Measurements from ENCODE around the gene FAH.

FAH gene

DNA sequence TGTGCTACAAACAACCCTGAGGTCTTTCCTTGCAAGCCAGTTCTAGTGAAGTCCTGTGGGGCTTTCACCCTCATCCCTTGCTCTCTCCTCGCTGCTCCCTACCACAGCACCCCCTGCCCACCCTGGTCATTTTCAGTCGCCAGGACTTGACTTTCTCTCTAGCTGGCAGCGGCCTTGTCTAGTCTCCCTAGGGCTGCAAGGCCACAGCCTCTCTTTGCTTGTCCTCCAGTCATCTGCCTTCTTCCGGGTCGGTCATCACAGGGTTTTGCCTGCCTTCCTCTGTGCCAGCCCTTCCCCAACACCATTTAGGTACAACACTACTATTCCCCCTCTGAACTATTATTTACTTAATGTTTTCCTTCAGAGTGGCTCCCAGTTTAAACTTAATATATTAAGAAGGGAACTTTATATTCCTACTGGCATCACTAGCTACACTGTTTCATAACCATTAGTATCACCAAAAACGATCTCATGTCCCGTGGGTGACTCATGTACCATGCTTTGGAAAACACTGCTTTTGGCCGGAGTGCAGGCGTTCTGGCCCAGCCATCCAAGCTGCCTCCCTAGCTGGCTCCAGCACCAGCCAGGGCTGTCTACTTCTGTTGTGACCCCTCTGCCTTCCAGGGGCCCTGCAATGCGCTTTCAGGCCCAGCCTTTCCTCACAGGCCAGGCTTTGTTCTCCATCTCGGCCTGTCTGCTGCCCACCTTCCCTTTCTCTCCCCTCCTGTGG lies 21.4 kb downstream of the FAH start:
- DNase-seq, result no peak

DNA sequence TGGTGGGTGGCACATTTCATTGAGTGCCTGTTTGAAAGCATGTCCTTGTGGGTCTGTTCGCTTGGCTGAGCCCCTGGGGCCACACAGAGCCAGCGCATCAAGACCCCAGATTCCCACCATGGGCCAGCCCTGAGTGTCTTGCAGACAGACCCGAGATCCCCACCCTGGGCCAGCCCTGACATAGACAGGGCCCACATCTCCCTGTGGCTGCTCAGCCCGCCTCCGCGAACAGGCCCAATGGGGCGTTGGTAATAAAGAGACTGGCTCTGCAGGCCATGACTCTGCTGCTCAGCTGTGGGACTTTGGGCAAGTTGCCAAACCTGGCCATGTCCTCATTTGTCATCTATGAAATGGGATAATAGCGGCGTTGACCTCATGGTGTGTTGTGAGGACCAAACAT lies 22.6 kb downstream of the FAH start:
- no peak for DNase-seq

DNA sequence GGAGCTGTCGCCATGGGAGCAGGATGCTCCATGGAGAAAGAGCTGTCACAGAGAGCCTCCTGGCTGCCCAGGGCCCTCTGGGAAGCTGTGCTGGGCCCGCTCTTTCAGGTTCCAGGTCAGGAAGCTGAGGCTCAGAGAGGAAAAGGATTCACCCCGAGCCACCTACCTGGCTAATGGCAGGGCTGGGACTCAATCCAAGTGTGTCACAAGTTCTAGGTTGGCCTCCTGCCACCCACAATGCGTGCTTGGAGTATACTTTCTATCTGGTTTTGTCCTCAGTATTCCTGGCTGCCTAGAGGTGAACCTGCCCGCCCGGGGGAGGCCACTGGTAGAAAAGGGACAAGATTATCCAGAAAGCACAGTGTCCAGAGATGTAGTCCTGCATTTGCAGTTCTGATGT lies 23.6 kb downstream of the FAH start:
- no peak for DNase-seq

DNA sequence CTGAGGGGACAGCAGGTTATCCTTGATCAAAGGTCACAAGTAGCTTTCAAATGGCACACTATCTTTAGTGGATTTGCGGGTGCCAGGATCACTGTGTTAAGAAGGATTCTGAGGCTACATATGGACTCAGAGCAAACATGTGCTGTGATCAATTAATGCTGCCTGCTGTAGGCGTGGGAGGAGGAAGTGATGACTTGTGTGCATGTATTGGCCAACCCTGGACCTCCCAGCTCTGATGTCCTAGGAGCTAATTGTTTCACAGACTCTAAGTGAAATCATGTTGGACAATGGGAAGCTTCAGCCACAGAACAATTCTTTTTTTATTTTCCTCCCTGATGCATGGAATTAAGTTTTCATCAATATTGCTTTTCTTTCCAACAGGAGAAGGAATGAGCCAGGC lies 24.4 kb downstream of the FAH start:
- no peak for DNase-seq

DNA sequence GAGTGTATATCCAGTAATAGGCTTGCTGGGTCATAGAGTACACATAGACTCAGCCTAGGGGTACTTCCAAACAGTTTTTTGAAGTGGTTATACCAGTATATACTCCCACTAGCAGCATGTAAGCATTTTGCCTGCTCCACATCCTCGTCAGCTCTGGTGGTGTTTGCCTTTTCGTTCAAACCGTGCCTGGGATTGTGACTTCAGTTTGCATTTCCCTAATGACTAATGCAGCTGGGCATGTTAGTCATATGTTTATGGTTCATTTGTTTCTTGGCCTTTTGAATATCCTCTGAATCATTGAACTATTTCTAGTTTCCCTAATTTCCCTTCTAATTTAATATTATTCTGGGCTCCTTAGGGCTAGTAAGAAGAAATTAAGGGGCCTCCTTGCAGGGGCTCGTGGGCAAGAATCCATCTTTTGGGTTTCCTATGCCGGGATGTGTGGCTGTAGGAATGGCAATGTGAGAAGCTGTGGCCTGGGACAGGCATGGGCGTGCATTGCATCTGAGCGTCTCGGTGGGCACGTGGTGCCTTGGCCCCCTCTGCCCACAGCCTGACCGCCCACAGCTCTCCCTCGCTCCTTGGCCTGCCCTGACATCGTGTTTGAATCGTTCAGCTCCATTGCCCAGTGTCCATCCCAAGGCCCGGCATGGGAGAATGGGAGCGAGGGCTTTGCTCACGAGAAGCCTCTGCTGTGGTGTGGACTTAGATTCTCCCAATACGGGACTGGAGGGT lies 26.4 kb downstream of the FAH start:
- DNase-seq, result no peak

DNA sequence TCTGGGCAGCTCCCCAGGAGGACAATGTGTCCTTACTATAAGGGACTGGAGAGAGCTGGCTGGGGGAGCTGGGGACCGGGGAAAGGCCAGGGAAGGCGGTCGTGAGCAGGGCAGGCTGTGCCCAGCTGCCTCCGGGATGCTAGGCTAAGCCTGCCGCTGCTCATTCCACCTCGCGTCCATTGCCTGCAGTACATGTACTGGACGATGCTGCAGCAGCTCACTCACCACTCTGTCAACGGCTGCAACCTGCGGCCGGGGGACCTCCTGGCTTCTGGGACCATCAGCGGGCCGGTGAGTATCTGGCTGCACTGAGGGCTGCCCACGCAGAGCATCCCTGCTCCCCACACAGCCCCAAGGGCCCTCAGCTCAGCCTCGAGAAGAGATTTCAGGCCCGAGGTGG lies 27.1 kb downstream of the FAH start:
- no peak for DNase-seq

DNA sequence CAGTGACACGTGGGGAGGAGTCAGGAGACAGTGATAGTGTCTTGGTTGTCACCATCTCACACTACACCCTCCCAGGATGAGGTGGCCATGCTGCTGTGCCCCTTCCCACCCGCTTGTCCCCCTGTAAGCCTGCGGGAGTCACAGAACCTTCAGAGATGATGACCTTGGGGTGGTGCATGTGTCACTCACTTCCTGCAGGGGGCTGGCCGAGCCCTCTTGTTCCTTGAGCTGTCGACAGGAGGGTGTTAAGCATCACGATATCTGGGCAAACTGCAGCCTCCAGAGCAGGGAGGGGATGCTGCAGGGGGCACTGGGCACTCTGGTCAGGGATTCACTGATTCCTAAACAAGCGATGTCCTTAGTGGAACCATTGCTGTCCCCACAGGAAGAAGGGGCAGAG lies 27.7 kb downstream of the FAH start:
- DNase-seq, result no peak

DNA sequence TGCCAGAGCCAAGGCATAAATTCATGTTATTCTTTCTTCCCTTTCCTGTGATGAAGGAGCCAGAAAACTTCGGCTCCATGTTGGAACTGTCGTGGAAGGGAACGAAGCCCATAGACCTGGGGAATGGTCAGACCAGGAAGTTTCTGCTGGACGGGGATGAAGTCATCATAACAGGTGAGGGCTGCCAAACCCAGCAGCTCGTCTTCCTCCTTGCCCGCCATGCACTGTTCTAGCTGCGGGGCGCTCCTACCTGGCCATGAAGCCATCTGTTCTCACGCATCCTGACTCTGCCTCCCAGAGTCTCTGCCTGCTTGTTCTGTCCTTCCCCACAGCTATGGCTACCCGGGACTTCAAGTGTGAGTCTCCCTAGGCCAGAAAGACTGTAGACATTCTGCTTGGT lies 28.2 kb downstream of the FAH start:
- no peak for DNase-seq

DNA sequence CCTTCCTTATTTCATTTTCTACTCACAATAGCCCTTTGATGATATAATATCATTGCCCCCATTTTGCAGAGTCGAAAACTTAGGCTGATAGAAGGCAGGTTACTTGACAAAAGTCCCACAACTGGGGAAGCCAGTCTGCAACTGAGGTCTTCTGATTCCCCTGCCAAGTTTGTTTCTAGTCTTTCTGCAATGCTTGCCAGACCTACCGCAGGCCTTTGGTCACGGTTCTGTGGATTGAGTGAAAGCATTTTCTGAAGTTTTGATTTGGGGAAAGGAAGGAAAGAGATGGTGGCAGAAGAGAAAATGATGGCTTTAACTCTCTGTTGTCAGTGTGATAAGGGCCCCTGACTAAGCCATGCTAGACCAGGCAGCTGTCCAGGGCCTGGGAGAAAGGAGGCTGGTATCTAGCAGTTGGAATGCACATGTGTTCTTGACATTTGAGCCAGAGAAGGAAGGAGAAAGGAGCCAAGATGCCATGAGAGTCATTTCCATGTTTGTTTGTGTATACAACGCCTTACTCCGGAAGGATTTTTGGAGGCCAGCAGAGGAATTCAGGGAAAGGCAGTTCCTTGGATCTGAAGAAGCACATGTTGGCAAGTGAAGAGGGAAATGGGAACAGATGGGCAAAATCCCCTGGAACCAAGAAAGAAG lies 29.9 kb downstream of the FAH start:
- DNase-seq, result no peak

DNA sequence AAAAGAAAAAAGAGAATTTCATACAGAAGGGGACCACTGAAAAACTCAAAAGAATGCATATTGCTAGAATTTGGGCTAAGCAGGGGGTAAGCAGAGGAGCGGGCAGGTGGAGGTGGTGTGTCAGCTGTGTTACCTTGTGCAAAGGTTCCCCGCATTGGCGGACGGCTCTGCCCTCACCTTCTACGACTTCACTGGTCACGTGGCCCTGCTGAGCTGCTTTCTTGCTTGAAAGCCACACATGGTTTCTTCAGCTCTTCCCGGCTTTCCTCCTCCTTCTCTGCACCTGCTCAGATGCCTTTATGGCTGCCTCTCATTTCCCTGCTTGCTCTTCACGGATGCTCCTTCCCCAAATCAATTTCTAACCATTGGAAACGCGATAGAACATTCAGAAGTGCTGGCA lies 30.5 kb downstream of the FAH start:
- DNase-seq, result no peak

DNA sequence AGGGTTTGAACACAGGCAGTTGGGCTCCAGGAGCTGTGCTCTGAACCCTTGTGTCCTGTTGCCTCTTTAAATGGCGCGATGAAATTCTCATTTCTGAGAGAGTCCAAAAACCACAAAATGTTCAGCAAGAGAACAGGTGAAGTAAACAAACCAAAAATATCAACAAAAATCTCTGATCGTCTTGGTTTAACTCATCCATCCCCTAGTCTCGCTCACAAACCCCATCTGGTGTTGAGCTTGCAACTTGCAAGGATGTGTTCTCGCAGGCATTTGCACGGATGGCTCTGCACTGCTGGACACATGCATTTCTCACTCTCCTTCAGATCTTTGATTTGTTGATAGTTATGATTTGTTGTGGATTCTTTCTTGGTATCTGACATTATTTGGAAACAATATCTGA lies 31.1 kb downstream of the FAH start:
- no peak for DNase-seq

DNA sequence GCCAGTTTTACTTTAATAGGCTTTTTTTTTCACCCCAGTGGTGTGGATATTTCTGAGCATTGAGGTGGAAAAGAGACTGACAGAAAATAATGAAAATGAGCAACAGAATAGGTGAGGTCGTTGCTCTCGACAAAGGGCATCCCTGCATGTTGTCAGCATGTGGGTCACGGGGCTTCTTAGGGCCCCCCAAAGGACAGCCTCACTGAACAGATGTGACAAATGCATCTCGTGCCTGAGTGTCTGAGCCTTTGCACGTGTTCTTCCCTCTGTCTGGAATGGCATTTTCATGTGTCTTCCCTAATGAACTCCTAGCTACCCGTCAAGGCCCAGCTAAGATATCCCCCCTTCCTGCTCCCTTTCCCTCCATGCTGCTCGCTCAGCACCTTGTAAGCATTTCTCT lies 31.8 kb downstream of the FAH start:
- no peak for DNase-seq

DNA sequence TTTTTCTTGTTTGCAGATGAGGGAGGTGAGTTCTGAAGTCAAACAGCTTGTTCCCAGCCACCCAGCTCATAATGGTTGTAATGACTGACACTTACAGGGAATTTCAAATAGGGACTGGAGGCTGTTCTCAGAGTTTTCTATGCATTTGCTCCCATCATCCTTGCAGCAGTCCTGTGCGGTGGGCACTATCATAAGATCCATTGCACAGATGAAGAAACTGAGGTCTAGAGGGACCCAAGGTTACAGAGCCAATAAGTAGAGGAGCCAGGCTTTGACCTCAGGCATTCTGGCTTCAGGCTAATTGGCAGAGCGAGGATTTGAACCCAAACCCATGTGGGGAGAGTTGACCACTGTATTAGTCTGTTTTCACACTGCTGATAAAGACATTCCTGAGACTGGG lies 32.4 kb downstream of the FAH start:
- DNase-seq, result no peak

DNA sequence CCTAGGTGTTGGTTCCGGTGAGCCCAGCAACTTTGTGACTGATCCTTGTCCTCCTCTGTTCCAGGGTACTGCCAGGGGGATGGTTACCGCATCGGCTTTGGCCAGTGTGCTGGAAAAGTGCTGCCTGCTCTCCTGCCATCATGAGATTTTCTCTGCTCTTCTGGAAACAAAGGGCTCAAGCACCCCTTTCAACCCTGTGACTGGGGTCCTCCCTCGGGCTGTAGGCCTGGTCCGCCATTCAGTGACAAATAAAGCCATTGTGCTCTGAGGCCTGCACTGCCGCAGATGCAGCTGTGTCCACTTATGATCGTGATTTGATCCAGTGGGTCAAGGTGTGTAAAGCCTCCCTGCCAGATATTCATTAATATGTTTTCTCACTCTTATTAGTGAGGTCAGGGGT lies 33.3 kb downstream of the FAH start:
- DNase-seq, result no peak

DNA sequence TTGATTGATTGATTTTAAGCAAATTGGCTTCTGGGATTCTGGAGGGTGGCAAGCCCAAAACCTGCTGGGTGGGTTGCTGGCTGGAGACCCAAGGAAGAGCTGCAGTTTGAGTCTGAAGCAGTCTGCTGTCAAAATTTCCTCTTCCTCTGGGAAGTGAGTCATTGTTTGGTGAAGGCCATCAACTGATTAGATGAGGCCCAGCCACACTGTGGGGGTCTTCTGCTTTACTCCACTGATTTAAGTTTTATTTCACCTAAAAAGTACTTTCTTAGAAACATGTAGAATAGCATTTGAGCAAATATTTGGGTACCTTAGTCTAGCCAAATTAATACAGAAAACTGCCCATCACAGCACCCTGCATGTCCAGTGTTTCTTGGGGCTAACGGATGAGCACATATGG lies 33.8 kb downstream of the FAH start:
- DNase-seq, result no peak

DNA sequence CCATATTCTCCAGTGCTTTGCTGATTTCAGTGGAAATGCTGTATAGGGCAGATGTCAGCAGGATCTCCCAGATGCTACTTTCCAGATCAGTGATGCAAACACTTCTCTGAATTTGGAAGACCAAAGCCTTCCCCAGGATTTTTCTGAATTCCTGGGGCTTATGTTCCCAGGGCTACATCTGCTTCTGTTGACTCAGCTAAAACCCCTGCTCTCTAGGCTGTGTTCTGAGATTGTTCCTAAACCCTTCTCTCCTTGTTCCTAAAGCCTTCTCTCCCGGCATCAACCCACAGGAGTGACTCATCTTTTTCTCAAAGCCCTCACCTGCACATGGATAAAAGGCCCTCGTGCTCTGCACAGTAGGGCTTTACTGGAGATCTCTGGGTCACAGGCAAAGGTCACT lies 35.5 kb downstream of the FAH start:
- DNase-seq, result no peak

DNA sequence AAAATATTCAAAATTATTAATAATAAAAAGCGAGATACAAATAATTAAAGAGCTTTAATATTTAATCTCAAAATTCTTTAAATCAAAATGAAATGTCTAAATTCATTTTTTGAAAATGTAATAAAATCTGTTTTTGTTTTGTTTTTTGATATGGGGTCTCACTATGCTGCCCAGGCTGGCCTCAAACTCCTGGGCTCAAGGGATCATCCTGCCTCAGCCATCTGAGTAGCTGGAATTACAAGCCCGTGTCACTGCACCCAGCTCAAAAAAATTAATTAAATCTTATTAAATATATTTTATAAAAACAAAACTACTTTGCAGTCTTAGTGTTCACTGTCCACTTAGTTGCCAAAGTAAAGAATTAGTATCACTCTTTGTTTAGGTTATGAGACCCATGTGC lies 38.4 kb downstream of the FAH start:
- DNase-seq, result no peak

DNA sequence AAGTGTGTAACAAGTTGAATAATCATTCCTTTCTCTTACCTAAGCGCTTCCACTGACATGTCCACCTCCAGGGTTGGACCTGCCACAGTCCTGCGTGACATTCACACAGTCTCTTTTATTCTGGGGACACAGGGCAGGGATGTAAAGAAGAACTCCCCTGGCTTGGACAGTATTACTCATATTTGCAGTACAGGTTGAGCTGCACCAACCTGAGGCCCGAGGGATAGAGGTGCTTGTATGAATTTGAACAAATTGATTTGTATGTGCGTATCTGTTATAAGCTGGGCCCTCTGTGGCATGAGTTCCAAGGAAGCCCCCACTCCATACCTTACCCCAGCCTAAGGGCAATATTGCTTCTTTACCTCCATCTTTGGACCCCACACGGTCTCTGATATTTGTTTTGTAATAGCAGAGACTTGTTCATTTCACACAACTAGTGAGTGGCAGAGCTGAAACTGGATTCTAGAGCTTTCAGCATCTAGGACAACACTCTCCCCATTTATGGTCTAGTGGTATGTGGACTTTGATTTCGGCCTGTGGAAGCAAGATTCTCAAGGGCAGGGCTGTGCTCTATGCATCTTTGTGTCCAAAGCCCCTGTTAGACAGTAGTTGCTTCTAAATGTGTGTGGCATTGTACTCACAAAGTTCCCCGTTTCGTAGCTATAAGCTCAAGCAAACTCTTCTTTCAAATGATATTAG lies 39.2 kb downstream of the FAH start:
- DNase-seq, result no peak

DNA sequence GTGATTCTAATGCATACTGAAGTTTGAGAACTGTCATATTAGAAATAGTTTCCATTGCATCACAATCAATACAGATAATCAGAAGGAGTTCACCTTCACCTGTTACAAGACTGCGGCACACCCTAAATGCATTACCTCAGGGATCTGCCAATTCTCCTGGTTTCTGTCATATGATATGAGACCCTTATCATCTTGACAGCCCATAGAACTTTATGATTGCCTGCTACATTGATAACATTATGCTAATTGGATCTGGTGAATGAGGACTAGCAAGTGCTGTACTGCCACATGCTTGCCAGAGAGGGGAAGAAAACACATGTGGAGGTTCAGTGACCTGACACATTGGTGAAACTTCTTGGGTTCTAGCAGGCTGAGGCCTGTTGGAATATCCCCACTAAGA lies 41.4 kb downstream of the FAH start:
- DNase-seq, result no peak

DNA sequence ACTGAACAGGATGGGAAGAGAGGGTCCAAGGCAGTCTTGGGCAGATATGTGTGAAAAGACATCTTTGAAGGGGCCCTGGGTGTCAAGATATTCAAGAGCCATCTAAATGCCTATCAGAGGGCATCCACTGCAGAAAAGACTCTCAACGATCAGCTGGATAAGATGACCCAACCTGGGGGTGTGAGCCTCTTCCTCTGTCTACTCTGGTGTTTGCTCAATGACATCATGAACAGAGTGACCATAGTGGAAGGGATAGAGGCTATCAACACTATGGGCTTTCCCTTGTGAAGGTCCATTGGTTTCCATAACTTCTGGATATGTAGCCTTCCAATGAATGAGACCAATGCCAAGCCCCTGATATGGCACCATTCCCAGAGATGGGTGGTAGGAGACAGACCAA lies 42.1 kb downstream of the FAH start:
- DNase-seq, result no peak

DNA sequence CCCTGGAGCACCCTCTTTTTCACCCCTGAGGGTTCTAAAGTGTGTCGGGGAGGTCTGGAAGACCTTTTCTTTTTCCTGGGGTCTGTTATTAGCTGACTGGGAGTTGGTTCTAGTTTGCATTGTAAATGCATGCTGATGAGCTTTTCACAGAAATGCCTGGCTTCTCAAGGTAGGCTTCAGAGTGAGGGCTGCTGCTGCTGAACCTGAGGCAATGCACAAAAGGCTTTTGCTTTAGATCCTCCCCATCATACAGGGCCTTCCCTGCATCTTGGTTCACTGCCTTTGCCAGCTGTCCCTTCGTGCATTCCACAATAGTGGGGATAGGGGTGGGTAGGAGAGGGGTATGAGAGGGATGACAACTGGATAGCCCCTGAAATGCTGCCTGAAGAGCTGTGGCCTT lies 46.6 kb downstream of the FAH start:
- no peak for DNase-seq

DNA sequence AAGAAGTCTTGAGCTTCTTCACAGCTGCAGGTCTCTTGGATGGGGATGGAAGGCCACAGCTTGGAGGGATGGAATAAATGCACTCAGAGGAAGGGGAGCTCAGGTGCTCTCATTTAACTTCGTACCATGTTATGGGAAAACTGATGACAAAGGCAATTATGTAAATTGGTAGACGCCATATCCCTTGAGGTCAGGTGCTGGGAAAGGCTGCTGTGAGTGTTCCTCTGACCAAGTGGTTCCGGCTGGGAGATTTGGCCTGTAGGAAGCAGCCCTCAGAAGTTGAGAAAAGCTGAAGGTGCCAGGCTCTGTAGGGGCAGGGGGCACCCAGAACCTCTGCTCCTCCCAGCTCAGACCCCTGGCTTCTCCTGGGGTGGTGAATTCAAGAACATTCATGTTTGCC lies 47.1 kb downstream of the FAH start:
- DNase-seq, result no peak

DNA sequence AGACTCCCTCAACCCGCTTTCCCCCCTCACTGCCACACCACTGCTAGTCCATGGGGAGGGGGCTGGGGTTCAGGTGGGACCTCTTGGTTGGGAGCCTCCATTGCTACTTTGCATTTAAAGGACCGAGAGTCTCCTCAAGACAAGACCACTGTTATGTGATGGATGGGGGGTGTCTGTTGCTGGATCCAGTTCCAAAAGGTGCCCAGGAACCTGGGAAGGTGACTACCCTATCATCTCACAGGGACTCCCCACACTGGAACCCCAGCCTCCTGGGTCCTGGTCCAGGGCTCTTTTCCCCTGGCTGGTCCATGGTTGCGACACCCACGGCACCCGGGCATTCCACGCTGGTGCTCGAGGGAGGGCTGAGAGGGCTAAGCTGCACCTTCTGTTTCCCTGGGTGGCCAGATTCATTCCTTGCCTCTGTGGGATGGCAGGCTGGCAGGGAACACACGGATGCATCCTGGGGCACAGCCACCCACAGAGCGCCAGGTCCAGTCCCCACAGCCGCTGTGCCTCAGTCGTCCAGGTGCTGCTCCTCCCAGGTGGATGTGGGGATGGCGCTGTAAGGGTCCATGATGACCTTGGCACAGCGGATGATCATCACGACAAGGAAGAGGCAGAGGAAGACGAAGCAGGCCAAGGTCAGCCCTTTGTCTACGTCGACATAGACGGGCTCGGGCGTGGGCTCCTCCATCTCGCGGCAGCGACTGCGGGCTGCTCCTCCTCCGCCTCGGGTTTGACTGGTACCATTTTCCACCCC lies 48.6 kb downstream of the FAH start:
- DNase-seq, result no peak

Measured in NCI-H1930 (cell line).